ENCODE results near the gene IBA57. TPM values are rescaled to one million over a fixed set of nuclear protein-coding genes. Genes with fewer than 3 reads are reported as not detected.

The IBA57 gene
- total RNA-seq, 2 experiments from 2014 or later, result 9.1 to 9.9 TPM

GRCh38 chr1:228146417-228147150 is 19.0 kb upstream of the IBA57 start:
- Histone ChIP-seq H2AFZ (ENCODE audit: low read length) (no peak overlapping the region), H3K27ac (ENCODE audit: low read depth, low read length, poor library complexity, severe bottlenecking) (no peak overlapping the region), H3K79me2 (ENCODE audit: insufficient read depth, low read depth, low read length) (peaks cover 33% of the 10 kb centered on the region), H3K4me1 (ENCODE audit: insufficient read depth, low read length, poor library complexity, severe bottlenecking) (peaks cover 48% of the 10 kb centered on the region), H3K9me2 (ENCODE audit: insufficient read depth, low read length) (no peaks in the 10 kb centered on the region), H3K4me3 (ENCODE audit: low read depth, low read length, poor library complexity, severe bottlenecking) (no peak overlapping the region), H3K36me3 (ENCODE audit: insufficient read depth, low read length) (peaks cover 51% of the 10 kb centered on the region), H3K9me3 (ENCODE audit: low read length) (no peaks in the 10 kb centered on the region), H4K20me1 (ENCODE audit: insufficient read depth, low read length) (peaks cover 16% of the 10 kb centered on the region; the same call in 1 of the 2 replicates), H3K4me2 (ENCODE audit: low read length) (no peak overlapping the region)
- intact Hi-C loops (cut with micrococcal nuclease; ENCODE audit: unreplicated experiment), result no loop called here
- DNase-seq (ENCODE audit: low spot score), result no peak
- POLR2A ChIA-PET, result no interaction called here
- BruUV-seq (replicated peaks), result no TSS peak
- no peak for TF ChIP-seq CTCF (conservative IDR thresholded peaks at IDR 0.05; ENCODE audit: low read length)
- no peak for TF ChIP-seq EZH2phosphoT487 (IDR thresholded peaks at IDR 0.05; ENCODE audit: borderline replicate concordance, low read depth, low read length)
- CTCF ChIA-PET (ENCODE audit: unreplicated experiment), result no interaction called here

GRCh38 chr1:228147151-228147693 is 18.4 kb upstream of the IBA57 start:
- no peak for DNase-seq (ENCODE audit: low spot score)
- Histone ChIP-seq H2AFZ (ENCODE audit: low read length) (no peak overlapping the region), H3K27ac (ENCODE audit: low read depth, low read length, poor library complexity, severe bottlenecking) (no peak overlapping the region), H3K4me2 (ENCODE audit: low read length) (no peak overlapping the region), H3K4me3 (ENCODE audit: low read depth, low read length, poor library complexity, severe bottlenecking) (no peak overlapping the region), H3K9me2 (ENCODE audit: insufficient read depth, low read length) (no peaks in the 10 kb centered on the region), H3K9me3 (ENCODE audit: low read length) (no peaks in the 10 kb centered on the region), H4K20me1 (ENCODE audit: insufficient read depth, low read length) (peaks cover 16% of the 10 kb centered on the region; the same call in 1 of the 2 replicates), H3K4me1 (ENCODE audit: insufficient read depth, low read length, poor library complexity, severe bottlenecking) (peaks cover 42% of the 10 kb centered on the region), H3K79me2 (ENCODE audit: insufficient read depth, low read depth, low read length) (peaks cover 27% of the 10 kb centered on the region), H3K36me3 (ENCODE audit: insufficient read depth, low read length) (peaks cover 45% of the 10 kb centered on the region)
- no peak for TF ChIP-seq CTCF (conservative IDR thresholded peaks at IDR 0.05; ENCODE audit: low read length)
- no peak for TF ChIP-seq EZH2phosphoT487 (IDR thresholded peaks at IDR 0.05; ENCODE audit: borderline replicate concordance, low read depth, low read length)
- BruUV-seq (replicated peaks), result no TSS peak
- intact Hi-C loops (cut with micrococcal nuclease; ENCODE audit: unreplicated experiment), result no loop called here
- POLR2A ChIA-PET, result no interaction called here
- CTCF ChIA-PET (ENCODE audit: unreplicated experiment), result no interaction called here

- ChIA-PET POLR2A (interaction anchor here (1.0 kb wide), 1 partner anchor 9 kb away, joined by 3 read pairs; no protein-coding TSS in a partner anchor), CTCF (ENCODE audit: unreplicated experiment) (interaction anchor here (0.5 kb wide), 1 partner anchor 22 kb away, joined by 3 read pairs; no protein-coding TSS in a partner anchor)
- H3K4me1 ChIP-seq (ENCODE audit: insufficient read depth, low read length, poor library complexity, severe bottlenecking), result peaks cover 36% of the 10 kb centered on the region
- H3K36me3 ChIP-seq (ENCODE audit: insufficient read depth, low read length), result peaks cover 40% of the 10 kb centered on the region
- H3K9me2 ChIP-seq (ENCODE audit: insufficient read depth, low read length), result no peaks in the 10 kb centered on the region
- DNase-seq (ENCODE audit: low spot score), result no peak
- no peak overlapping the region for H2AFZ ChIP-seq (ENCODE audit: low read length)
- no peak overlapping the region for H3K27ac ChIP-seq (ENCODE audit: low read depth, low read length, poor library complexity, severe bottlenecking)
- no TSS peak for BruUV-seq (replicated peaks)
- peaks cover 14% of the 10 kb centered on the region; the same call in 1 of the 2 replicates for H4K20me1 ChIP-seq (ENCODE audit: insufficient read depth, low read length)
- intact Hi-C loops (cut with micrococcal nuclease; ENCODE audit: unreplicated experiment), result no loop called here
- TF ChIP-seq EZH2phosphoT487 (IDR thresholded peaks at IDR 0.05; ENCODE audit: borderline replicate concordance, low read depth, low read length), result no peak
- no peak for TF ChIP-seq CTCF (conservative IDR thresholded peaks at IDR 0.05; ENCODE audit: low read length)
- H3K79me2 ChIP-seq (ENCODE audit: insufficient read depth, low read depth, low read length), result peaks cover 21% of the 10 kb centered on the region
- H3K4me2 ChIP-seq (ENCODE audit: low read length), result no peak overlapping the region
- no peaks in the 10 kb centered on the region for H3K9me3 ChIP-seq (ENCODE audit: low read length)
- no peak overlapping the region for H3K4me3 ChIP-seq (ENCODE audit: low read depth, low read length, poor library complexity, severe bottlenecking)
These were observed 17.8 kb upstream of the IBA57 start for GRCh38 chr1:228147768-228148167.
